ENCODE measurements around the gene SPHK2. TPM values are rescaled to one million over a fixed set of nuclear protein-coding genes. Genes with fewer than 3 reads are reported as not detected.

The SPHK2 gene
- polyA plus RNA-seq, 5 donors: 10.0 to 17.8 (median 11.6) TPM

GRCh38 chr19:48635263-48635965, 16.1 kb downstream of the SPHK2 start:
- DNase-seq: no peak

- no peak for DNase-seq
These were observed 16.9 kb downstream of the SPHK2 start for GRCh38 chr19:48635966-48636858.

- no peak for DNase-seq
These were observed 17.6 kb downstream of the SPHK2 start, which contains the start of gene DBP for GRCh38 chr19:48636859-48637448. Gene DBP, minus strand, starts transcription at chr19:48637379. Its CDS starts 385 bp downstream, at chr19:48636994.

- DNase-seq: peak; percentile 99
These were observed 18.2 kb downstream of the SPHK2 start for GRCh38 chr19:48637449-48637947.

DNA sequence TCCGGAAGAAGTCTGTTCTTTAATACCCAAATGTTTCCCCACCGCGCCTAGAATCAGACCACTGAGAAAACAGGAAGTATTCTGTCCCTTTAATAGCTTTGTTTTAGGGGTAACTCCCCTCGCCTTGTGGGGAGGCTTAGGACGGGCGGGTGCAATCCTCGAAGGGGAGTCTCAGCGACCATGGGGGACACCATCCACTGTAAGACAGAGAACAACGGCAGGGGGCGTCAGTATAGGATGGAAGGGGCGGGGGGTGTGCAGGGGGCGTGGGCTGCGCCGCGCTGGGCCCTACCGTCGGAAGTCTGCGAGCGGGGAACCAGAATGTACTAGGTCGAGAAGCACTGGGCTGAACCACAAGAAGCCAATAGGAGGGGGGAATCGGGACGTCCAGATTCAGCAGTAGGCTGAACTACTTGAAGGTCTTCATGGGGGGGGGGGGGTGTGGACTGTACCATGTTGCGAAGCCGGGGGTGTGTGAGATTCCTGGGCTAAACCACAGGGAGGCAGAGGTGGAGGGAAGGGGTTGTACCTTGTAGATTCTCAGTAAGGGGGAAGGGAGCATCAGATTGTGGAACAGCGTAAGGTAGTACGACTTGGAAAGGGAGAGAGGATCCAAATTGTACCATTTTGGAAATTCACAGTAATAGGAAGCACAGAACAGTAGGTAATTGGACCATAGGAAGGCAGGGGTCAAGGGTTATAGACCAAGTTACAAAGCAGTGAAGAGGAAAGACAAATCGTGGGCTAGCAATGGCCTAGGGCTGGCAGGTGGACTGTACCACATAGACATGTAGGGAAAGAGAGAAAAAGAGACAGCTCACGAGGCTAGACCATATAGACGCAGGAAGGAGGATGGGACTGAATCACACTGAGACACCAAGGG, 18.9 kb downstream of the SPHK2 start:
- peak; percentile 91 for DNase-seq

DNA sequence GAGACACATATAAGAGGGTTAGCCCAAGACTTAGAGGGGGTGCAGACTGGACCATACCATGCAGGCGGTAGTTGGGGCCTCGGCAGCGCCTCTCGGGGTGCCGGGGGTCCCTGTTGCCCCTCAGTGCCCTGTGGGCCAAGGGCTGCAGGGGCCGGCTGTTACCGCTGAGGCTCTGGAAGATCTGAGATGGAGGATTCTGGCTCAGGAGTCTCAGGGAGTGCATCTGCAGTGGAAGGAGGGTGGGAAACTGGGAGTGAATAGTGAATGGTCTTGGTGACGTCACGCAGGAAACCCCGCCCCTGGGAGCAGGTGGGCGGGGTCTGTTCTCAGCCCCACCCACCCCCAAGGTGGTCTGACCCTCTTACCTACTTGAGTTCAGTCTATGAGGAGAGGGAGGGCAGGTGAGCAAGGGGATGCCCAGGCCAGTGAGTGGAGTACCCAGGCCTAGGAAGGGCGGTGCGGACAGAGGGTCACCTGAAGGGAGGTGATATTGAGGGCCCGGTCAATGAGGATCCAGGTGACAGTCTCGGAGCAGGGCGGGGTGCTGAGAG, 19.6 kb downstream of the SPHK2 start:
- no peak for DNase-seq

DNA sequence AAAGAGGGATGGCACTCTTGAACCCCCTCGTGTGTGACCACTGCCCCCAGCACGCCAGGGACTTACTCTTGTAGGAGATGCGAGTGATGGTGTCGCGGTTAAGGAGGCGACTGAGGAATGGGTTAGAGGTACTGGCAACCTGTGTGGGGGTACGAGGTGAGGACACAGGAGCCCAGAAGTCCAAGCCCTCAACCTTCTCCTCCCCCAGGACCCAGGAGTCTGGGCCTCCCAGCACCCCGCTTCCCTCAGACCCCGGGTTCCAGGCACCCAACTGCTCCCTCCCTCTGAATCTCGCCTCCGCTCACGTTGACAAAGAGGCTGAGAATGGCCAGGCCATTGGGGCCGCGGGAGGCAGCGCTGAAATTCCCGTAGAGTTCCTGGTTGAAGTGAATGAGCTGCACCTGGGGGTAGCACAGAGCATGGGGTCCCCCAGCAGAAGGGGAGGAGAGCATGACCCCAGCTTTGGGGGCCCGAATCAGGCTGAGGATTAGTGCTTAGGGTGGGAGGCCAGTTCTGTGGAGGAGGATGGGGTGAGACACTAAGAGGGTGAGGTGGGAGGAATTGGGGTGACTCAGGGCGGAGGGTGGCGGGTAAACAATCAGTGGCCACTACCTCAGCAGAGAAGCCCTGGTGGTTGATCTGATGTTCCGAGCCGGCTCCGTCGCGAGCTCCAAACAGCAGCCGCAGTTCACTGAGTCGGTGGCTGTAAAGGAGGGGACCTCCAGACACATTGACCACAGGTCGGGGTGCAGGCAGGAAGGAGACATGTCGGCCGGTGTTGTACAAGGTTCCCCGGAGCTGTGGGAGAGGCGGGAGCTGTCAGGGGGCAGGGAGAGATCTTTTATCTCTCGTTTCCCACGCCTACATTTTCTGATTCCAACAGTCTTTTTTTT, 20.4 kb downstream of the SPHK2 start:
- no peak for DNase-seq

GRCh38 chr19:48641850-48642249, 22.5 kb downstream of the SPHK2 start:
- DNase-seq: no peak

GRCh38 chr19:48642862-48643261, 23.6 kb downstream of the SPHK2 start:
- DNase-seq: no peak

- no peak for DNase-seq
These were observed 25.0 kb downstream of the SPHK2 start for GRCh38 chr19:48644355-48644754.

GRCh38 chr19:48644839-48645619, 25.7 kb downstream of the SPHK2 start:
- DNase-seq: peak; percentile 57 to 64

- no peak for DNase-seq
These were observed 26.3 kb downstream of the SPHK2 start for GRCh38 chr19:48645620-48646000.

- peak; percentile 83 to 86 for DNase-seq
These were observed 26.9 kb downstream of the SPHK2 start, which contains the start of gene CA11 for GRCh38 chr19:48646001-48646721. Gene CA11, minus strand, starts transcription at chr19:48646187. Its CDS starts 555 bp downstream, at chr19:48645632.

- DNase-seq: no peak
These were observed 27.5 kb downstream of the SPHK2 start for GRCh38 chr19:48646722-48647216.

GRCh38 chr19:48648134-48648533, 28.8 kb downstream of the SPHK2 start:
- no peak for DNase-seq

DNA sequence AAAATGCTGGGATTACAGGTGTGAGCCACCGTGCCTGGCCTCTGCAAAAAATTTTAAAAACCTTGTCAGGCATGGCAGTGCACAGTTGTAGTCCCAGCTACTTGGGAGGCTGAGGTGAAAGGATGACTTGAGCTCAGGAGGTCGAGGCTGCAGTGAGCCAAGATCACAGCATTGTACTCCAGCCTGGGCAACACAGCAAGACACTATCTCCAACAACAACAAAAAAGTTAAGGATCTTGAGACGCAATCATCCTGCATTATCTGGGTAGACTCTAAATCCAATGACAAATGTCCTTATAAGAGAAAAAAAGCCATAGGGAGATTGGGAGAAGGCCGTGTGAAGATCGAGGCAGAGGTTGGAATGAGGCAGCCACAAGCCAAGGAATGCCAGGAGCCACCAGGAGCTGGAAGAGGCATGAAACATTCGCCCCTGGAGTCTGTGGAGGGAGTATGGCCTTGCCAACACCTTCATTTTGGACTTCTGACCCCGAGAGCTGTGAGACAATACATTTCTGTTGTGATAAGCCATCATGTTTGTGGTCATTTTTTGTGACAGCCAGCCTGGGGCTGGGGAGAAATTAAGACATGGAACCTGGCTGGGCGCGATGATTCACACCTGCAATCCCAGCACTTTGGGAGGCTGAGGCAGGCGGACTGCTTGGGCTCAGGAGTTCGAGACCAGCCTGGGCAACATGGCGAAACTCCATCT, 31.8 kb downstream of the SPHK2 start:
- no peak for DNase-seq

DNA sequence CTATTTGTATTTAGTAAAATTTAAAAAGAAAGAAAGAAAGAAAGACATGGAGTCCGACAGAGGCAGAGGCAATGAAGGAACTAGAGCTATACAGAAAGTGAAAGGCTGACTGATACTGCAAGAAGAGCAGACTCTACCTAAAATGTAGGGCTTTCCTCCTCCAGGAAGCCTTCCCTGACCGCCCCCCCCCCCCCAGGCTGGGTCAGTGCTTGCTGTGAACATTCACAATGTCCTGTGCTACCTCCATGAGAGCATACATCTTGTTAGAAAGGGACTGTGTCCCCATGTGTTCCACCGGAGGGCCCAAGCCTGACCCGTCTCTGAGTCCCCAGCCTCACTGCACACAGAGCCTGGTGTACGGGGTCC, 32.4 kb downstream of the SPHK2 start:
- no peak for DNase-seq

All from right lung (tissue), 5 donors.